NCI-H1092 (cell line): Measurements from ENCODE around the gene PARD6B.
"Not testable (repeated sequence)": the region's sequence is repeated elsewhere in the genome, so short reads cannot be mapped to it uniquely, and the experiment has no call there.

Experiments used
- DNase-seq: peaks from one replicate; lab custom pipeline; 2025; lab: John Stamatoyannopoulos, UW

Gene PARD6B

GRCh38 chr20:50776122-50776817, 44.9 kb downstream of the PARD6B start:
- DNase-seq = no peak

- no peak for DNase-seq
These were observed 46.0 kb downstream of the PARD6B start for GRCh38 chr20:50777373-50777772.

- DNase-seq = not testable (repeated sequence)
These were observed 47.6 kb downstream of the PARD6B start for GRCh38 chr20:50778994-50779393.

GRCh38 chr20:50783390-50783789, 52.0 kb downstream of the PARD6B start:
- DNase-seq = no peak

GRCh38 chr20:50783903-50784302, 52.5 kb downstream of the PARD6B start:
- DNase-seq = no peak

GRCh38 chr20:50784464-50784863, 53.1 kb downstream of the PARD6B start:
- DNase-seq = no peak

GRCh38 chr20:50786703-50787102, 55.3 kb downstream of the PARD6B start:
- no peak for DNase-seq

GRCh38 chr20:50787181-50787580, 55.8 kb downstream of the PARD6B start:
- DNase-seq = no peak

GRCh38 chr20:50788045-50788991, 56.9 kb downstream of the PARD6B start:
- DNase-seq = no peak

- DNase-seq = no peak
These were observed 58.7 kb downstream of the PARD6B start for GRCh38 chr20:50789968-50790650.

- DNase-seq = peak; percentile 76
These were observed 59.4 kb downstream of the PARD6B start for GRCh38 chr20:50790651-50791277.

GRCh38 chr20:50792708-50793574, 61.6 kb downstream of the PARD6B start:
- DNase-seq = no peak

GRCh38 chr20:50793575-50794016, 62.2 kb downstream of the PARD6B start:
- not testable (repeated sequence) for DNase-seq

GRCh38 chr20:50794181-50794845, 62.9 kb downstream of the PARD6B start:
- no peak for DNase-seq

- peak; percentile 48 for DNase-seq
These were observed 63.7 kb downstream of the PARD6B start, which contains the start of gene BCAS4 for GRCh38 chr20:50794846-50795634. Gene BCAS4, plus strand, starts transcription at chr20:50795061. Its CDS starts 23 bp downstream, at chr20:50795084.

- no peak for DNase-seq
These were observed 65.8 kb downstream of the PARD6B start for GRCh38 chr20:50797142-50797541.

GRCh38 chr20:50798650-50799049, 67.3 kb downstream of the PARD6B start:
- DNase-seq = no peak

- no peak for DNase-seq
These were observed 68.0 kb downstream of the PARD6B start for GRCh38 chr20:50799176-50799889.
